GM12865 (cell line): ENCODE data around the gene SNX4.
A peak's percentile ranks its signal among the peaks of the same experiment; 100 is the strongest.
"Not testable (repeated sequence)": the region's sequence is repeated elsewhere in the genome, so short reads cannot be mapped to it uniquely, and the experiment has no call there.

Source experiments
- DNase-seq: peaks from one replicate; pipeline ENCODE4 v3.0.0; 2010; ENCODE audit warnings: low read depth
- H3K4me3 ChIP-seq: 2 replicates; pipeline ENCODE4 v1.5.1; 2011; ENCODE audit warnings: mild to moderate bottlenecking, low read depth, low read length, control low read depth
- CTCF ChIP-seq: IDR thresholded peaks from 2 replicates; pipeline ENCODE4 v1.5.1; 2011; ENCODE audit warnings: low read length, control low read depth, low read depth, inconsistent platforms; ENCODE audit not compliant: insufficient read depth; ENCODE audit errors: missing control alignments

The SNX4 gene

GRCh38 chr3:125410922-125411321, 109.1 kb downstream of the SNX4 start:
- no peak for TF ChIP-seq CTCF
- no peak overlapping the region for H3K4me3 ChIP-seq
- no peak for DNase-seq

DNA sequence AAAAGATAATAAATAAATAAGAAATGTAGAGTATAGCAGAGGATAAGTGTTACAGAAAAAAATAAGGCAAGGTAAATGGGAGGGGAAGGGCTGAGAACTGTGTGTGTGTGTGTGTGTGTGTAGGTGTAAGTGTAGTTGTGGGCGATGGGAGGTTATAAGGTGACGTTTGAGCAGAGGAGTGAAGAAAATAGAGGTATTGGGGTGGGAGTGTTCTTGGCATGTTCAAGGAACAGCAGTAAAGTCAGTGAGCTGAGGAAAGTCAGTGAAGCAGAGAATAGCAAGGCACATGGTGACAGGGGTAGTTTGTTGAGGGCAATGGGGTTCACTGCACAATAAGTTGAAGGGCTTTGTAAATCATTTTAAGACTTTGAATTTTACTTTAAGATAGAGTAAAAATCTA, 113.9 kb downstream of the SNX4 start:
- TF ChIP-seq CTCF: no peak
- no peak for DNase-seq
- no peak overlapping the region for H3K4me3 ChIP-seq

DNA sequence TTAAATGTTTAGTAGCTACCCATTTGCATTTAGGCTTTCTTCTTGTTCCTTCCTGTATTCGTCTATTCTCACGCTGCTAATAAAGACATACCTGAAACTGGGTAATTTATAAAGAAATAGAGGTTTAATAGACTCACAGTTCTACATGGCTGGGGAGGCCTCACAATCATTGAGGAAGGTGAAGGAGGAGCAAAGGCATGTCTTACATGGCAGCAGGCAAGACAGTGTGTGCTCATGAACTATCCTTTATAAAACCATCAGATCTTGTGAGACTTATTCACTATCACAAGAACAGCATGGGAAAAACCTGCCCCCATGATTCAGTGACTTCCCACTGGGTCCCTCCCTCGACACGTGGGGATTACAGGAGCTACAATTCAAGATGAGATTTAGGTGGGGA, 114.5 kb downstream of the SNX4 start:
- not testable (repeated sequence) for DNase-seq, H3K4me3 ChIP-seq

GRCh38 chr3:125403789-125404188, 116.2 kb downstream of the SNX4 start:
- no peak for DNase-seq

DNA sequence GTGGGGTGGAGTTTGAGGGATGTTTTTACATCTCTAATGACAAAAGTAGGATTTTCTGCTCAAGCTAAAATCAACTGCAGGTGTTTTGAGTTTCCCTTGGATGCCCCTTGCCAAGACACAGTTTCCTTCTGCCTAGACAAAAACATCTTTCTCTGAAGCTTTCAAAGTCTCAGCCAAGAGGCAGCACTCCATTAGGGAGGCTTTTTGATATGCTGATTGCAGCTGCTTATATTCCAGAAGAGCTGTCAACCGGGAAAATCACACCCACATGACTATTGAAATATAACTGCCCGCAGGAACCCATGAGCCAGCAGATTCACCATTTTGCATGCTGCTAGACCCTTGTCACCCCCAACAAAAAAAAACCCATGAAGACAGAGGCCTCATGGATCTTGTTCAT, 117.4 kb downstream of the SNX4 start:
- DNase-seq: no peak
- TF ChIP-seq CTCF: no peak
- no peak overlapping the region for H3K4me3 ChIP-seq

More at GRCh38 chr3:125403789-125404188, 116.2 kb downstream of the SNX4 start:
- no peak overlapping the region for H3K4me3 ChIP-seq
- TF ChIP-seq CTCF: no peak

GRCh38 chr3:125401402-125401801, 118.6 kb downstream of the SNX4 start:
- no peak for DNase-seq
- no peak overlapping the region for H3K4me3 ChIP-seq
- no peak for TF ChIP-seq CTCF

GRCh38 chr3:125398952-125399351, 121.0 kb downstream of the SNX4 start:
- peak; percentile 24 for DNase-seq
- TF ChIP-seq CTCF: peak; percentile 12
- no peak overlapping the region for H3K4me3 ChIP-seq
